Breast epithelium (tissue), 4 donors: Measurements from ENCODE around the gene RBM23. TPM values are rescaled to one million over a fixed set of nuclear protein-coding genes. Genes with fewer than 3 reads are reported as not detected.

Experiments
- DNase-seq, 2 donors: peaks; one replicate each; pipeline ENCODE4 v3.0.0-alpha.2; 2019; ENCODE audit warnings: low spot score in 2 of 2
- H3K27ac ChIP-seq, 2 donors: fragments of 200-600 bp; sonication (generic) in 1 of 2; one replicate each; pipeline ENCODE4 v1.5.1; 2016 to 2019; ENCODE audit warnings: mild to moderate bottlenecking in 1 of 2
- H3K27me3 ChIP-seq, 2 donors: fragments of 200-600 bp; sonication (generic) in 1 of 2; one replicate each; pipeline versions ENCODE4 v1.5.1 to v1.6.0; 2017 to 2019; ENCODE audit warnings: control low read depth in 1 of 2, mild to moderate bottlenecking in 1 of 2
- H3K36me3 ChIP-seq: fragments of 200-600 bp; one replicate; pipeline ENCODE4 v1.5.1; 2019
- H3K4me1 ChIP-seq, 2 donors: fragments of 200-600 bp; sonication (generic); one replicate each; pipeline ENCODE4 v1.5.1; 2016 to 2019; ENCODE audit warnings: control low read depth in 1 of 2
- H3K4me3 ChIP-seq, 3 donors: fragments of 200-600 bp; sonication (generic); 1 replicate in 2 of 3; 2 replicates in 1 of 3; pipeline ENCODE4 v1.5.1; 2016 to 2019; ENCODE audit warnings: mild to moderate bottlenecking in 3 of 3, moderate library complexity in 2 of 3
- H3K9me3 ChIP-seq, 2 donors: fragments of 200-600 bp; sonication (generic) in 1 of 2; one replicate each; pipeline ENCODE4 v1.5.1; 2016 to 2019; ENCODE audit warnings: control low read depth in 1 of 2
- POLR2A ChIP-seq: fragments of 450-650 bp; IDR thresholded peaks from one replicate; pipeline ENCODE4 v1.6.1; 2016; ENCODE audit warnings: antibody characterized with exemption, mild to moderate bottlenecking, moderate library complexity
- POLR2AphosphoS5 ChIP-seq, 3 donors: sonication (generic); formaldehyde crosslinking; IDR thresholded peaks; one replicate each; pipeline ENCODE4 v1.6.1; 2017; ENCODE audit warnings: antibody characterized with exemption in 3 of 3
- intact Hi-C: fragments of 100-400 bp; cut with DNase I; formaldehyde crosslinking; loops from one replicate; pipeline ENCODE4 v1.15.1; 2023; ENCODE audit warnings: low total_unique reads
- total RNA-seq, 3 donors: library from RNA; depleted of rRNA; stranded (reverse); fragments of >200 nt; gene quantifications; one replicate each; pipeline ENCODE4 v1.1.0, GENCODE V29; 2016
- TF ChIP-seq, protein P1 (sequence below), 3 donors: fragments of 450-650 bp; IDR thresholded peaks; one replicate each; pipeline ENCODE4 v1.5.1; 2016 to 2017; ENCODE audit warnings: antibody characterized with exemption in 3 of 3, mild to moderate bottlenecking in 3 of 3, moderate library complexity in 3 of 3

RBM23 gene
- total RNA-seq, 3 donors from 2014 or later = 85.5 to 194 (median 174) TPM

DNA sequence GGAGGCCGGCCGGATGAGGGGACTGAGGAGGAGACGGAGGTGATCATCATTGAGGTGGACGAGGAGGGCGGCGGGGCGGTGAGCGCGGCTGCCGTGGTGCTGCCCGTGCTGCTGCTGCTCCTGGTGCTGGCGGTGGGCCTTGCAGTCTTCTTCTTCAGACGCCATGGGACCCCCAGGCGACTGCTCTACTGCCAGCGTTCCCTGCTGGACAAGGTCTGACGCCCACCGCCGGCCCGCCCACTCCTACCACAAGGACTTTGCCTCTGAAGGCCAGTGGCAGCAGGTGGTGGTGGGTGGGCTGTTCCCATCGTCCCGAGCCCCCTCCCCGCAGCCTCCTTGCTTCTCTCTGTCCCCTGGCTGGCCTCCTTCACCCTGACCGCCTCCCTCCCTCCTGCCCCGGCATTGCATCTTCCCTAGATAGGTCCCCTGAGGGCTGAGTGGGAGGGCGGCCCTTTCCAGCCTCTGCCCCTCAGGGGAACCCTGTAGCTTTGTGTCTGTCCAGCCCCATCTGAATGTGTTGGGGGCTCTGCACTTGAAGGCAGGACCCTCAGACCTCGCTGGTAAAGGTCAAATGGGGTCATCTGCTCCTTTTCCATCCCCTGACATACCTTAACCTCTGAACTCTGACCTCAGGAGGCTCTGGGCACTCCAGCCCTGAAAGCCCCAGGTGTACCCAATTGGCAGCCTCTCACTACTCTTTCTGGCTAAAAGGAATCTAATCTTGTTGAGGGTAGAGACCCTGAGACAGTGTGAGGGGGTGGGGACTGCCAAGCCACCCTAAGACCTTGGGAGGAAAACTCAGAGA lies 72.9 kb downstream of the RBM23 start:
- intact Hi-C loops = no loop called here
- Histone ChIP-seq H3K4me1 (peaks cover 14 to 23% of the 10 kb centered on the region in 2 donors), H3K27me3 (no peaks in the 10 kb centered on the region), H3K4me3 (peak overlapping the region in 1 of 3 donors; percentile 19), H3K36me3 (peaks cover 6% of the 10 kb centered on the region), H3K9me3 (no peaks in the 10 kb centered on the region), H3K27ac (peak overlapping the region; percentile 91 to 97)
- TF ChIP-seq POLR2A = no peak
- TF ChIP-seq, protein P1, sequence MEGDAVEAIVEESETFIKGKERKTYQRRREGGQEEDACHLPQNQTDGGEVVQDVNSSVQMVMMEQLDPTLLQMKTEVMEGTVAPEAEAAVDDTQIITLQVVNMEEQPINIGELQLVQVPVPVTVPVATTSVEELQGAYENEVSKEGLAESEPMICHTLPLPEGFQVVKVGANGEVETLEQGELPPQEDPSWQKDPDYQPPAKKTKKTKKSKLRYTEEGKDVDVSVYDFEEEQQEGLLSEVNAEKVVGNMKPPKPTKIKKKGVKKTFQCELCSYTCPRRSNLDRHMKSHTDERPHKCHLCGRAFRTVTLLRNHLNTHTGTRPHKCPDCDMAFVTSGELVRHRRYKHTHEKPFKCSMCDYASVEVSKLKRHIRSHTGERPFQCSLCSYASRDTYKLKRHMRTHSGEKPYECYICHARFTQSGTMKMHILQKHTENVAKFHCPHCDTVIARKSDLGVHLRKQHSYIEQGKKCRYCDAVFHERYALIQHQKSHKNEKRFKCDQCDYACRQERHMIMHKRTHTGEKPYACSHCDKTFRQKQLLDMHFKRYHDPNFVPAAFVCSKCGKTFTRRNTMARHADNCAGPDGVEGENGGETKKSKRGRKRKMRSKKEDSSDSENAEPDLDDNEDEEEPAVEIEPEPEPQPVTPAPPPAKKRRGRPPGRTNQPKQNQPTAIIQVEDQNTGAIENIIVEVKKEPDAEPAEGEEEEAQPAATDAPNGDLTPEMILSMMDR (IDR thresholded peaks at IDR 0.05) = no peak
- DNase-seq = no peak

DNA sequence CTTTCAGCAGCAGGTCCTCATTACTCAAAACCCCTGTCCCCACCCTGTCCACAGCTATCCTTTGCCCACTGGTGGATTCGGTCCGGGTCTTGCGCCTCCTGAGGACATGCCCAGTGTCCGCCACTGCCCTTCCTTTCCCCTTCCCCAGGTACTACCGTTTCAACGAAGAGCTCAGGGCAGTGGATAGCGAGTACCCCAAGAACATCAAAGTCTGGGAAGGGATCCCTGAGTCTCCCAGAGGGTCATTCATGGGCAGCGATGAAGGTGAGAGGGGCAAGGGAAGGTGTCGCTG lies 73.9 kb downstream of the RBM23 start:
- TF ChIP-seq, protein P1 (IDR thresholded peaks at IDR 0.05) = no peak
- TF ChIP-seq POLR2AphosphoS5 (IDR thresholded peaks at IDR 0.05) (no peak), POLR2A (no peak)
- peaks cover 7 to 15% of the 10 kb centered on the region in 2 donors for H3K4me1 ChIP-seq
- no peak for DNase-seq
- H3K27me3 ChIP-seq = no peaks in the 10 kb centered on the region
- H3K27ac ChIP-seq = peak overlapping the region; percentile 91 to 97
- peak overlapping the region in 1 of 3 donors; percentile 25 for H3K4me3 ChIP-seq
- peaks cover 6% of the 10 kb centered on the region for H3K36me3 ChIP-seq
- intact Hi-C loops = no loop called here
- no peaks in the 10 kb centered on the region for H3K9me3 ChIP-seq

DNA sequence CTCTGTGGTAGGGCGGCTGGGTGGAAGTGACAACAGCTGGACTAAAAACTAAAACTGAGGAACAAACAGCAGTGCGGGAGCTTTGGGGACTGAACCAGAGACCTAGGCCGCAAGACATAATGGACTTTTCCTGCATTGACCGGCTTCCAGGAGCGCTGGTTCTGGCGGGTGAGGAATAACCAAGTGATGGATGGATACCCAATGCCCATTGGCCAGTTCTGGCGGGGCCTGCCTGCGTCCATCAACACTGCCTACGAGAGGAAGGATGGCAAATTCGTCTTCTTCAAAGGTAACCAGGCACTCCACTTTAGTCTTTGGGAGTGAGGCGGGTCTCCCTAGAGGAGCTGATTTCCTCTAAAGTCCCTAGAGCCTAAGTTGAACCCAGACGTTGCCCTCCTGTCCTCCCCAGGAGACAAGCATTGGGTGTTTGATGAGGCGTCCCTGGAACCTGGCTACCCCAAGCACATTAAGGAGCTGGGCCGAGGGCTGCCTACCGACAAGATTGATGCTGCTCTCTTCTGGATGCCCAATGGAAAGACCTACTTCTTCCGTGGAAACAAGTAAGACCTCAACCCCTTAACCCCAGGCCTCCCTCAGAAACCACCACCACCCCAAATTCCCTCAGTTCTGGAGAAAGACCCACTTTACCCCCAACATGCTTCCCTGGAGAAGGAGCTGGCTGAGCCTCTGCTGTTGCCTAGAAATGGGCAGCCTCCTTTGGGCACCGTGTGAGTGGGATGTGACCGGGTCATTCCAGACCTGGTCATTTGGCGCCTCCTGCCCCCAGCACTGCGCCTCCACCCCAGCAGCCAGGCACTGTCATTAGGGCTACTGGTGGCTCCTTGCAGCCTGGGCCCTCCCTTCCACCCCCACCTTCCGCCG lies 74.5 kb downstream of the RBM23 start:
- H3K27me3 ChIP-seq = no peaks in the 10 kb centered on the region
- DNase-seq = no peak
- H3K4me1 ChIP-seq = peaks cover 8 to 9% of the 10 kb centered on the region in 2 donors
- peak overlapping the region in 1 of 3 donors; percentile 25 for H3K4me3 ChIP-seq
- H3K27ac ChIP-seq = peak overlapping the region; percentile 91 to 97
- intact Hi-C loops = no loop called here
- H3K36me3 ChIP-seq = peaks cover 6% of the 10 kb centered on the region
- no peak for TF ChIP-seq POLR2AphosphoS5 (IDR thresholded peaks at IDR 0.05)
- no peak for TF ChIP-seq POLR2A
- TF ChIP-seq, protein P1 (IDR thresholded peaks at IDR 0.05) = no peak
- H3K9me3 ChIP-seq = no peaks in the 10 kb centered on the region

Other genes starting within 250 kb of the RBM23 start
- gene OXA1L, start 152.5 kb downstream of the RBM23 start, total RNA-seq = 100 to 1,000 TPM in 2 of 3 donors, 10 to 100 TPM in 1; 80.0 to 145 (median 101) TPM
- 10 to 100 TPM; 17.4 to 46.4 (median 27.2) TPM for gene SLC7A7, start 103.7 kb downstream of the RBM23 start, total RNA-seq
- gene MRPL52, start 89.3 kb downstream of the RBM23 start, total RNA-seq = 10 to 100 TPM; 22.7 to 39.4 (median 34.7) TPM
- 100 to 1,000 TPM in 2 of 3 donors, 10 to 100 TPM in 1; 84.4 to 361 (median 136) TPM for gene MMP14, start 82.6 kb downstream of the RBM23 start, total RNA-seq
- 10 to 100 TPM; 70.1 to 97.5 (median 82.3) TPM for gene LRP10, start 47.4 kb downstream of the RBM23 start, total RNA-seq
- 1 to 10 TPM in 2 of 3 donors, under 1 TPM in 1; 0.96 to 1.3 (median 1.2) TPM for gene REM2, start 35.9 kb downstream of the RBM23 start, total RNA-seq
- 10 to 100 TPM; 48.6 to 80.6 (median 71.4) TPM for gene PRMT5, start 10.2 kb upstream of the RBM23 start, total RNA-seq
- gene HAUS4, start 37.9 kb upstream of the RBM23 start, total RNA-seq = 10 to 100 TPM; 67.3 to 86.5 (median 68.3) TPM
- 10 to 100 TPM in 2 of 3 donors, 1 to 10 TPM in 1; 3.2 to 24.0 (median 18.7) TPM for gene AJUBA, start 63.4 kb upstream of the RBM23 start, total RNA-seq
- 10 to 100 TPM; 10.8 to 24.1 (median 19.4) TPM for gene C14orf93, start 91.0 kb upstream of the RBM23 start, total RNA-seq
- gene PSMB5, start 115.8 kb upstream of the RBM23 start, total RNA-seq = 100 to 1,000 TPM; 120 to 144 (median 129) TPM
- gene PSMB11, start 123.1 kb upstream of the RBM23 start, total RNA-seq = not detected
- 1 to 10 TPM; 2.2 to 5.2 (median 3.2) TPM for gene CDH24, start 138.4 kb upstream of the RBM23 start, total RNA-seq
- gene ACIN1, start 176.0 kb upstream of the RBM23 start, total RNA-seq = 100 to 1,000 TPM; 106 to 151 (median 145) TPM
- gene C14orf119, start 176.4 kb upstream of the RBM23 start, total RNA-seq = 10 to 100 TPM; 29.6 to 34.4 (median 32.8) TPM
- not detected for gene CIROP, start 185.8 kb upstream of the RBM23 start, total RNA-seq
- gene CEBPE, start 200.1 kb upstream of the RBM23 start, total RNA-seq = under 1 TPM in 1 of 3 donors, not detected in 2; 0.32 TPM